Iris pigment epithelial cell (primary cell): ENCODE measurements around the gene POMT1.
"Not testable (repeated sequence)": the region's sequence is repeated elsewhere in the genome, so short reads cannot be mapped to it uniquely, and the experiment has no call there.

Source experiments
- DNase-seq: peaks from one replicate; pipeline ENCODE4 v3.0.0-alpha.2; 2011; ENCODE audit warnings: low read depth

Gene POMT1

GRCh38 chr9:131524665-131525315 is 22.1 kb downstream of the POMT1 start:
- peak; percentile 75 for DNase-seq

DNA sequence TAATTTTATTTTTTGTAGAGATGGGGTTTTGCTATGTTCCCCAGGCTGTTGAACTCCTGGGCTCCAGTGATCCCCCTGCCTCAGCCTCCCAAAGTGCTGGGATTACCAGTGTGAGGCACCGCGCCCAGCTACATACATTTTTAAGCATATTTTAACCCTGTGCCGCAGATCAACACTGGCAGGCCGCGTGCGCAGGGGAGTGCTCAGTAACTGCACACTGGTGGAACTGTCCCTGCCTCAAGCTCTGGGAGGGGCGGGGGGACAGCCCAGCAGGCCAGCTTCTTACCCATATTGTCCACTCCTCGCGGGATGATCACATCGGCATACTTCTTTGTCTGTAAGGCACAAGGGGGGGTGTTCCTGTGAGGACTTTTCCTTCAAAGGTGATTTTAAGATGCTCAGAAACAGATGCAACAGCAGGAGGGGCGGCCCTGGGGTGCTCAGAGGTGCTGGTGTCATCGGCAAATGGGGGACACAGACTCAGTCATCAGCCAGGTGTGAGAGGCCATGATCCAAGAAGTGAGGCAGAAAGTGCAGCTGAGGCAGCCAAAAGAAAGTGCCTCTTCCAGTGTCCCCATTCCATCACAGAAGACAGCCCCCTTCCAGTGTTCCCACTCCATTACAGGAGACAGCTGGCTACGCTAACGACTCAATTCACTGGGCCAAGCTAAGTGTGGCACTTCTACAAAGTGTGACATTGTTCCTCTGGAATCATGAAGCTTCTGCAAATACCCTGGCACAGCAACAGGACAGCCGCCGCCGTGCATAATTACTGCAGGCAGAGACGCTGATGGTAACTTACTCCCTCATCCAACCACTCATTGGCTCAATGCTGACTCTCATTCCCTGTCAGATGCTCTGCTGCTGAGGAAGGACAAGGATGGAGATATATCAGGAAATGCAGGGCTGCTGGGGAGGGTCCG is 23.2 kb downstream of the POMT1 start:
- DNase-seq = no peak

DNA sequence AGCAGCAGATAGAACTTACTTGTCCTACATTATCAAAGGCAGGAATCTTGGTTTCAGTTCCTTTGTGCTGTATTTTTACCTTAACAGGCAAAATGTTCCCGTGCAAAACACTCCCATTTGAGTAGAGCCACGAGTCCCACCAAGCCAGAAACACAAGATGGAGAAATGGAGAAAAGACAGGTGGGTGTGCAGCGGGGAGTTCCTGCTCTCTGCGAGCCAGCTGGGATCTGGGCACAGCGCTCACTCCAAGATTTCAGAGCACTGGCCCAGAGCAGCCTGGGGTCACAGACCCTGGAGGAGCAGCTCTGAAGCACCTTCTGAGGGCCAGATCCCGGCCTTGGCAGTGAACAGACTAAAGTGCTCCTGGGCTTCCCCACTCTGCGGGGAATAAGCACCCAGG is 25.5 kb downstream of the POMT1 start:
- DNase-seq = no peak

DNA sequence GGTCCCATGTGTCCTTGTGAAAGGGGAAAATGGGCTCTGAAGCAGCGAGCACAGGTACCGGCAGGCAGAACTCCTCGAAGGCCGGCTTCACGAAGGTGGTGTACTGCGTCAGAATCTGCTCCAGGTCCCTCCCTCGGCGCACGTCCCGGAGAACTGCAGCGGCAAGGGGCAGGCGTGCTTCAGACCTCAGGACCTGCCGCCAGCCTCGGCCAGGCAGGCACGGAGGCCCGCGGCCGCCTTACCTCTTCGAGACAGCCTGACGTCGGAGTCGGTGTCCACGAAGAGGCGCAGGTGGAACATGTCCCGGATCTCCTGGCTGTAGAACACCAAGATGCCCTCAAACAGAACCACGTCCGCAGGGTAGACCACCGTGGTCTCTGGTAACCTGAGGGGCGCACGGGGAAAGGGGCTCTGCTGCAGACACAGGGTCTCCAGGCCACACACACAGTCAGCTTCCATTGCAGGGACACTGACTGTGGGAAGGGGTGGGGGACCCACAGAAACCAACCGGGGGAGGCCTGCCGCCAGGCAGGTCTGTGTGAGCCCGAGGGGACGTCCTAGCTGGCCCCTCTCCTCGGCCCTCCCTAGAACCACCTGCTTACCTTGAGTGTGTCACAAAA is 26.3 kb downstream of the POMT1 start:
- DNase-seq = no peak

DNA sequence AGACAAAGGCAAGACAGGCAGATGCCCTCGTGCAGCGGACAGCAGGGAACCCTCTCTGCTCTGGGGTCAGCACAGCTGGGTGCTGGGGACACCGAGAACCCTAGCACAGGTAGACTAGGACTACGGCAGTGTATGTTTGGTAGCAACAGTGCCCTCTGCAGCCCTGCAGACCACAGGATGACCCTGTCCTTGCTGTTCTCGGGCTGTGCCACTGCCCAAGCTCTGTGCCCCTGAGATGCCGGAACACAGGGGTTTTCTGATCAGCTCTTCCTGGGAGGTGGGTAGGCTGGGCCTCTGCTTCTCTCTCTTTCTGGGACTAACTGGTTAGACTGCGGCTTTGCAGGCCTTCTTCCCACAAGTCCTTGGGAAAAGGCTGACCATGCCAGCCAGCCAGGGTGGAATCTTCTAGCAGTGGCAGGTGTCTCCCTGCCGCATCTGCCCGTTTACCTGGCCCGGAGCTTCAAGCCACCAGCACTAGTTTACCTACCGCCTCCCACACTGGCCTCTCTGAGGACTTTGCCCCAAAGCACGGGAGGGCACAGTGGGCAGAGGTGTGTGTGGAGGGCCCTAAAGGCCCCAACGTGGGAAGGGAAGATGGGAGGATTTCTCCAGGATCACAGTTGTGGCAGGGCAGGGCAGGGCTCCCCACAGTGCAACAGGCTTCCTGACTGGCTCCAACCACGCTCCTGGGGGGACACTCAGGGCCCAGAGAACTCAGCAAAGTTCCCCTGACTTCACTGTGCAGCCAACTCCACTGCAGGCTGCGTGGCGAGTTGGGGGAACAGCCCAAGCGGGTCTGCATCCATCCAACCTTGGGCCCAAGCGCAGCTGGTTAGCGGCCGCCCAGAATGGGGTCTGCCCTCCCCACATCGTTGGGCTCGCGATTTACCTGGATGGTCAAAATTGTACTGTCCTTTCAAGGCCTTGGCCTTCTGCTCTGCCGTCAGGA is 27.2 kb downstream of the POMT1 start:
- no peak for DNase-seq

- peak; percentile 27 for DNase-seq
Measured at GRCh38 chr9:131530546-131530919, 27.8 kb downstream of the POMT1 start.

- peak; percentile 72 for DNase-seq
Measured at GRCh38 chr9:131530920-131531832, 28.5 kb downstream of the POMT1 start, which contains the start of gene UCK1. UCK1 (minus strand) TSS chr9:131531263; CDS start chr9:131531174, 89 bp downstream.

DNA sequence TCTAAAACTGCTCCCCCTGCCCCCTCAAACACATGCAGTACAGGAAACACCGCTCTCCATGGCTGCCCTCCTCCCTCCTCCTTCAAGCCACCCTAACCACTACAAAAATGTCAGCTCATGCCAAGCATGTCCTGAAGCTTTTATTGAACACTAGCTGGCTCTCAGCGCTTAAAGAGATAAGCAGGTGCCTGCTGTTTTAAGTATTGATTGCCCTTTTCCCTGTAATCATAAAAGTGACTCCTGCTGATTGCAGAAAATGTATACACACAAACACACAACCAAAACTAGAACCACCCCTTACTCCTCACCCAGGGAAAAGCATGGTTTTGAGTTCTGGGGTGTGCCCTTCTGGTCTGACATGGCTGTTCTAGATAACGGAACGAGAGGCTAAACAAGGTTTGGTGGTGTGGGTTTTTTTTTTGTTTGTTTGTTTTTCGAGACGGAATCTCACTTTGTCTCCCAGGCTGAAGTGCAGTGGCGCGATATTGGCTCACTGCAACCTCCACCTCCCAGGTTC is 32.1 kb downstream of the POMT1 start:
- no peak for DNase-seq

- DNase-seq = no peak
Measured at GRCh38 chr9:131537946-131538345, 35.2 kb downstream of the POMT1 start.

GRCh38 chr9:131539223-131539923 is 36.7 kb downstream of the POMT1 start:
- no peak for DNase-seq

DNA sequence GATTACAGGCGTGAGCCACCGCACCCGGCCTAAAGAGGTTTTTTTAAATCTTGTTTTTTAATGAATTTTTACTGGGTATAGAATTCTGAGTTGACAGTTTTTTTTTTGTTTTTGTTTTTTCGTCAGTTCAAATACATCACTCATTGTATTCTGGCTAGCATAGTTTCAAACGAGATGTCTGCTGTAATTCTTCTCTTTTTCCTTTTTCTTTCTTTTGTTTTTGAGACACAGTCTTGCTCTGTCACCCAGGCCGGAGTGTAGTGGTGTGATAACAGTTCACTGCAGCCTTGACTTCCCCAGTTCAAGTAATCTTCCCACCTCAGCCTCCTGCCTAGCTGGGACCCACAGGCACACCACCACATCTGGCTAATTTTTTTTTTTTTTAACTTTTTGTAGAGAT is 40.4 kb downstream of the POMT1 start:
- DNase-seq = no peak

GRCh38 chr9:131545003-131545785 is 42.5 kb downstream of the POMT1 start, which contains the start of gene PRRT1B:
PRRT1B (plus strand) TSS chr9:131545523; CDS start chr9:131545616, 93 bp downstream.
- DNase-seq = no peak

GRCh38 chr9:131545786-131546335 is 43.1 kb downstream of the POMT1 start:
- DNase-seq = no peak

- peak; percentile 22 for DNase-seq
Measured at GRCh38 chr9:131546336-131547084, 43.8 kb downstream of the POMT1 start.

GRCh38 chr9:131549186-131549585 is 46.5 kb downstream of the POMT1 start:
- DNase-seq = not testable (repeated sequence)

DNA sequence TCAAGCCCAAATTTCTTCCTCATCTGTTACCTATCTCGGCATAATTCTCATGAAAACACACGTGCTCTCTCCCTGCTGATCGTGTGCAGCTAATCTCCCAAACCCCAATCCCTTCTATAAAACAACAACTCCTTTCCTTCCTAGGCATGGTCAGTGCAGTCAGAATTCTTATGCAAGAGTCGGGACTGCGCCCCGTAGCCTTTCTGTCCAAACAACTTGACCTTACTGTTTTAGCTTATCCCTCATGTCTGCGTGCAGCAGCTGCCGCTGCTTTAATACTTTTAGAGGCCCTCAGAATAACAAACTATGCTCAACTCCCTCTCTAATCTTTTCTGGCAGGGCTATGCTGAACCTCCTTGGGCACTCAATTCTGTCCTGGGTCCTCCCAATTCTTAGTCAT is 47.7 kb downstream of the POMT1 start:
- DNase-seq = not testable (repeated sequence)

- DNase-seq = no peak
Measured at GRCh38 chr9:131552030-131552429, 49.3 kb downstream of the POMT1 start.
